Tibial nerve (tissue), 4 donors: ENCODE data around the gene TINAGL1. TPM values are rescaled to one million over a fixed set of nuclear protein-coding genes. Genes with fewer than 3 reads are reported as not detected.

Source experiments
- DNase-seq, 2 donors: peaks; one replicate each; pipeline ENCODE4 v3.0.0-alpha.2; 2019; ENCODE audit warnings: low spot score in 2 of 2
- H3K27ac ChIP-seq, 4 donors: fragments of 200-600 bp; sonication (generic) in 3 of 4; one replicate each; pipeline ENCODE4 v1.5.1; 2017 to 2019; ENCODE audit warnings: mild to moderate bottlenecking in 1 of 4
- H3K27me3 ChIP-seq, 2 donors: fragments of 200-600 bp; sonication (generic) in 1 of 2; one replicate each; pipeline versions ENCODE4 v1.5.1 to v1.6.0; 2017 to 2019
- H3K36me3 ChIP-seq, 3 donors: fragments of 200-600 bp; sonication (generic); one replicate each; pipeline ENCODE4 v1.5.1; 2018 to 2019
- H3K4me1 ChIP-seq, 4 donors: fragments of 200-600 bp; sonication (generic) in 3 of 4; one replicate each; pipeline ENCODE4 v1.5.1; 2017 to 2019
- H3K4me3 ChIP-seq, 4 donors: fragments of 200-600 bp; sonication (generic) in 3 of 4; one replicate each; pipeline ENCODE4 v1.5.1; 2017 to 2019; ENCODE audit warnings: mild to moderate bottlenecking in 1 of 4, moderate library complexity in 1 of 4
- H3K9me3 ChIP-seq, 4 donors: fragments of 200-600 bp; sonication (generic) in 3 of 4; one replicate each; pipeline ENCODE4 v1.5.1; 2017 to 2019
- EP300 ChIP-seq, 2 donors: sonication (generic); formaldehyde crosslinking; IDR thresholded peaks; one replicate each; pipeline ENCODE4 v1.6.1; 2017; ENCODE audit warnings: antibody characterized with exemption in 2 of 2, mild to moderate bottlenecking in 1 of 2
- POLR2A ChIP-seq, 2 donors: fragments of 450-650 bp; IDR thresholded peaks; one replicate each; pipeline ENCODE4 v1.6.1; 2017; ENCODE audit warnings: antibody characterized with exemption in 2 of 2, mild to moderate bottlenecking in 2 of 2, moderate library complexity in 2 of 2
- WGBS, 2 donors: methylation state at CpG; one replicate each; pipeline ENCODE4 v1.1.5; 2018; 5-methylcytosine and 5-hydroxymethylcytosine counted together
- total RNA-seq, 4 donors: library from RNA; depleted of rRNA; stranded (reverse); fragments of >200 nt; gene quantifications; one replicate each; pipeline ENCODE4 v1.1.0, GENCODE V29; 2016
- TF ChIP-seq, protein P1 (sequence below), 5 experiments: fragments of 200-600 bp in 3 of 5; fragments of 450-650 bp in 2 of 5; sonication (generic) in 3 of 5; IDR thresholded peaks; one replicate each; pipeline ENCODE4 v1.5.1; 2016 to 2019; ENCODE audit warnings: antibody characterized with exemption in 5 of 5, mild to moderate bottlenecking in 3 of 5, moderate library complexity in 2 of 5

Gene TINAGL1
- total RNA-seq, 4 donors from 2014 or later = 97.3 to 227 (median 198) TPM

DNA sequence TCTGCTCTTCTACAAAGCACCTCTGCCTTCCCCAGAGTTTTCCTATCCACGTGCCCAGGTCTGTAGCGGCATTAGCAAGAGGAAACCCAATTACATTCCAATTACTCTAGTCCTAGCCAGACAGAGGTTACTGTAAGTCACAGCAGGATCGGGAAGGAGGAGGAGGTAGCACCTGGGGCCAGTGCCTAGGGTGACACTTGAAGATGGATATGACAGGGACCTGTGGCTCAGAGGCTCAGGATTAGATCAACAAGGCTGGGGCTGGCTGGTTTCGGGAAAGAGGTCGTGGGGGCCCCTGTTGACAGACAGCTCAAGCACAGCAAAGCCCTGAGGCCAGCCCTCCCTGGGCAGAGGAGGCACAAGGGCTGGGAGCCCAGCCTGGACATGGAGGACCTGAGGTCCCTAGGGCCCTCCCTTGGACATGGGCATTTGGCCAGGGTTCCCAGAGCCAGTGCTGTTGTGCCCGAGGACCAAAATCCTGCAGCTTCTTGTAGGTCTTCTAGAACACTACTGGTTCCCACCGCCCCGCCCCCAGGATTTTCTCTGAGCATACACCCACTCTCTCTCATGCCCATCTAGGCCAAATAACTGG is 38.2 kb downstream of the TINAGL1 start:
- no peaks in the 10 kb centered on the region for H3K36me3 ChIP-seq
- H3K27me3 ChIP-seq = peaks cover 0 to 33% of the 10 kb centered on the region in 2 donors
- no peak for DNase-seq
- no peaks in the 10 kb centered on the region for H3K9me3 ChIP-seq
- no peak for TF ChIP-seq POLR2A (IDR thresholded peaks at IDR 0.05)
- TF ChIP-seq EP300 (IDR thresholded peaks at IDR 0.05) = no peak
- TF ChIP-seq, protein P1, sequence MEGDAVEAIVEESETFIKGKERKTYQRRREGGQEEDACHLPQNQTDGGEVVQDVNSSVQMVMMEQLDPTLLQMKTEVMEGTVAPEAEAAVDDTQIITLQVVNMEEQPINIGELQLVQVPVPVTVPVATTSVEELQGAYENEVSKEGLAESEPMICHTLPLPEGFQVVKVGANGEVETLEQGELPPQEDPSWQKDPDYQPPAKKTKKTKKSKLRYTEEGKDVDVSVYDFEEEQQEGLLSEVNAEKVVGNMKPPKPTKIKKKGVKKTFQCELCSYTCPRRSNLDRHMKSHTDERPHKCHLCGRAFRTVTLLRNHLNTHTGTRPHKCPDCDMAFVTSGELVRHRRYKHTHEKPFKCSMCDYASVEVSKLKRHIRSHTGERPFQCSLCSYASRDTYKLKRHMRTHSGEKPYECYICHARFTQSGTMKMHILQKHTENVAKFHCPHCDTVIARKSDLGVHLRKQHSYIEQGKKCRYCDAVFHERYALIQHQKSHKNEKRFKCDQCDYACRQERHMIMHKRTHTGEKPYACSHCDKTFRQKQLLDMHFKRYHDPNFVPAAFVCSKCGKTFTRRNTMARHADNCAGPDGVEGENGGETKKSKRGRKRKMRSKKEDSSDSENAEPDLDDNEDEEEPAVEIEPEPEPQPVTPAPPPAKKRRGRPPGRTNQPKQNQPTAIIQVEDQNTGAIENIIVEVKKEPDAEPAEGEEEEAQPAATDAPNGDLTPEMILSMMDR (IDR thresholded peaks at IDR 0.05) = no peak
- H3K4me1 ChIP-seq = peaks cover 0 to 14% (median 8%) of the 10 kb centered on the region in 4 donors
- H3K27ac ChIP-seq = no peak overlapping the region
- no peak overlapping the region for H3K4me3 ChIP-seq
- WGBS, 2 donors = 69 to 80% methylated on average over 8 of the region's 8 CpGs

DNA sequence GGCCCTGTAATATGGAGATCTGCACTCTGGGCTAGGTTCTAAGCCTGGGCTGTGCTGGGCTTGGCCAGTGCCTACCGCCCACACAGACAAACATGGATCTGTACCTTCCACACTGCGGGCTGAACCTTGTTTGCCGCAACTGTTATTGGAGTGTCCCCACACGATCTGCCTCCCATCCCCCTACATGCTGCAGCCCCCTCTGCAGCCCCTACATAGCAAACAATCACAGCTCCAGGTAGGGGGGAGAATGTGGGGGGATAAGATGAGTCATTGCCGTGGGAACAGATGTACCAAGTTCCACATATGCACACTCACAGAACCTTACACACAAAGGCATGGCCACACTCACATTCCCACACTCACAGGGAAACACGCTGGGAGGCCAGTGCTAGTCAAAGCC is 39.1 kb downstream of the TINAGL1 start:
- no peaks in the 10 kb centered on the region for H3K36me3 ChIP-seq
- 84 to 90% methylated on average over 6 of the region's 6 CpGs for WGBS, 2 donors
- H3K4me3 ChIP-seq = no peak overlapping the region
- H3K27ac ChIP-seq = no peak overlapping the region
- H3K27me3 ChIP-seq = peaks cover 0 to 33% of the 10 kb centered on the region in 2 donors
- H3K9me3 ChIP-seq = no peaks in the 10 kb centered on the region
- no peak for DNase-seq
- TF ChIP-seq POLR2A (IDR thresholded peaks at IDR 0.05) (no peak), EP300 (IDR thresholded peaks at IDR 0.05) (no peak)
- TF ChIP-seq, protein P1 (IDR thresholded peaks at IDR 0.05) = no peak
- peaks cover 0 to 14% (median 8%) of the 10 kb centered on the region in 4 donors for H3K4me1 ChIP-seq

DNA sequence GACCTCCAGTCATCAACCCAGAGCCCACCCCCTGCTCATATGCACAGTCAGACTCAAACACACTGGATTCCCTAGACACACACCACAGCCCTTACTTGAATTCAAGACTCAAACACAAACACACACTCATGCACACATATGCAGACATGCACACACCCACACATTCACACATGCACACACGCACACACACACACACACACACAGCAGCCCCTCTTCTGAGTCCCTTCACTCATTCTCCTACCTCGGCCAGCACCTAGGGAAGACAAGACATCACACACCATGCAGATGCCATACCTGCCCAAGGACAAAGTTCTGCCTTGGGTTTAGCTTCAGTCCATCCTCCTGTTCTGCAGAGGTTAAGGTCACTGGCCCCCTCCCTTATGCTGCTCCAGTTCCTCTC is 39.6 kb downstream of the TINAGL1 start:
- DNase-seq = no peak
- Histone ChIP-seq H3K27ac (no peak overlapping the region), H3K4me3 (no peak overlapping the region), H3K27me3 (peaks cover 0 to 33% of the 10 kb centered on the region in 2 donors), H3K9me3 (no peaks in the 10 kb centered on the region), H3K36me3 (no peaks in the 10 kb centered on the region), H3K4me1 (peaks cover 0 to 14% (median 8%) of the 10 kb centered on the region in 4 donors)
- TF ChIP-seq EP300 (IDR thresholded peaks at IDR 0.05) (no peak), POLR2A (IDR thresholded peaks at IDR 0.05) (no peak)
- TF ChIP-seq, protein P1 (IDR thresholded peaks at IDR 0.05) = no peak
- WGBS, 2 donors = 75 to 87% methylated on average over 2 of the region's 2 CpGs

DNA sequence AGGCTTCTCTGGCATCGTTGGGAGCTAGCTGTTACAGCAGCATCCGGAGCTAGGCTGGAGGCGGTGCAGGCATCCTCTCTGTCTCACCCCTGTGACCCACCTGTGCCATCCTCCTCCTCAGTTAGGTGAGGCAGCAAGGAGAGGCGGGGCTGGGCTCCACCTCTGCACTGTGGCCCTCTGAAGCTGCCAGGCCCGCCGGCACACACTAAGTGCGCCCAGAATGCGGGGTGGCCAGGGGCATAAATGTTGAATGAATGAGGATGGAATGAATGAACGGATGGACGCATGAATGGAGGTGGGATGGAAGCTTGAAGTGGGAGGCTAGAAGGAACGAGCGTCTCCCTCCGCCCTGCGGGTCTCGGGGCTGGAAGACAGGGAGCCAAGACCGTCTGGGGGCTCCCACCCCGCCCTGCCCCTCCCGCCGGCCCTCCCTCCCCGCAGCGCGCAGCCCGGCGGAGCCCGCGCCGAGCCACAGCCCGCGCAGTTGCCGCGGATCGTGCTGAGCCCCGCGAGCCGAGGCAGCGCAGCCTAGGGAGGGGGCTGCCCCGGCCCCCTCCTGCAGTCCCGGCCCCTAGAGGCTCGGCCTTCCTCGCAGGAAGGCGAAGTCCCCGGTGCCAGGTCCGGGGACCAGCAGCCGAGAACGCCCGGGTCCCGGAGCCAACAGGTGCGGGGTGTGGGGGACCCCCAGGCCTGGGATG is 41.1 kb downstream of the TINAGL1 start, which contains the start of gene HCRTR1:
Gene HCRTR1 (plus strand): TSS at position 472 of the 698 bp plus-strand sequence. CDS start 1,504 bp downstream, outside the sequence.
- no peak for TF ChIP-seq EP300 (IDR thresholded peaks at IDR 0.05)
- TF ChIP-seq, protein P1 (IDR thresholded peaks at IDR 0.05) = no peak
- Histone ChIP-seq H3K4me3 (peak within 1 kb of the TSS; percentile 19 to 50 (median 37)), H3K36me3 (no peaks in the 10 kb centered on the region), H3K9me3 (no peaks in the 10 kb centered on the region), H3K27ac (no peak within 1 kb of the TSS), H3K4me1 (peaks cover 0 to 14% (median 8%) of the 10 kb centered on the region in 4 donors), H3K27me3 (peaks cover 0 to 33% of the 10 kb centered on the region in 2 donors)
- no peak for DNase-seq
- 9 to 15% methylated on average over 24 to 35 of the region's 48 CpGs for WGBS, 2 donors
